ENCODE measurements around the gene KLHL33.

DNA sequence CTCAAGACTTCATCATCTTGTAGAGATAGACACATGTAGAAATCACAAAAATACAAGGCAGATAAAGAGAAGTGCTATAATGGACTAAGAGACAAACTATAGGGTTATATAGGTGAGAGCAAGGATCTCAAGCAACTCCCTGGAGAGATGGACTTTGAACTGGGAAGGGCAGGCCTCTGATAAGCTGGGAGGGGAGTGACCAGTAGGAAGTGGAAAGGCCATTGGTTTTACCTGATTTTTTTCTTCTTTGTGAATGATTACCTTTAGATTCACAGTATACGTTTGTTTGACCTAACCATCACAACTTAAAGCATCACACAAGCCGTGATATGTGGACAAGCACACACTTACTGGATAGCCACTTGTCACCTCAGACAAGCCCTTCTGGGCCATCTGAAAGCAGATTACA is 17.5 kb downstream of the KLHL33 start:
- TF ChIP-seq, protein P1, sequence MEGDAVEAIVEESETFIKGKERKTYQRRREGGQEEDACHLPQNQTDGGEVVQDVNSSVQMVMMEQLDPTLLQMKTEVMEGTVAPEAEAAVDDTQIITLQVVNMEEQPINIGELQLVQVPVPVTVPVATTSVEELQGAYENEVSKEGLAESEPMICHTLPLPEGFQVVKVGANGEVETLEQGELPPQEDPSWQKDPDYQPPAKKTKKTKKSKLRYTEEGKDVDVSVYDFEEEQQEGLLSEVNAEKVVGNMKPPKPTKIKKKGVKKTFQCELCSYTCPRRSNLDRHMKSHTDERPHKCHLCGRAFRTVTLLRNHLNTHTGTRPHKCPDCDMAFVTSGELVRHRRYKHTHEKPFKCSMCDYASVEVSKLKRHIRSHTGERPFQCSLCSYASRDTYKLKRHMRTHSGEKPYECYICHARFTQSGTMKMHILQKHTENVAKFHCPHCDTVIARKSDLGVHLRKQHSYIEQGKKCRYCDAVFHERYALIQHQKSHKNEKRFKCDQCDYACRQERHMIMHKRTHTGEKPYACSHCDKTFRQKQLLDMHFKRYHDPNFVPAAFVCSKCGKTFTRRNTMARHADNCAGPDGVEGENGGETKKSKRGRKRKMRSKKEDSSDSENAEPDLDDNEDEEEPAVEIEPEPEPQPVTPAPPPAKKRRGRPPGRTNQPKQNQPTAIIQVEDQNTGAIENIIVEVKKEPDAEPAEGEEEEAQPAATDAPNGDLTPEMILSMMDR (IDR thresholded peaks at IDR 0.05; ENCODE audit: poor library complexity) = no peak
- TF ChIP-seq EZH2 (IDR thresholded peaks at IDR 0.05; ENCODE audit: borderline replicate concordance) = no peak

Measured in hepatocyte (in vitro differentiated cells).